ENCODE results near the gene OLIG3.

DNA sequence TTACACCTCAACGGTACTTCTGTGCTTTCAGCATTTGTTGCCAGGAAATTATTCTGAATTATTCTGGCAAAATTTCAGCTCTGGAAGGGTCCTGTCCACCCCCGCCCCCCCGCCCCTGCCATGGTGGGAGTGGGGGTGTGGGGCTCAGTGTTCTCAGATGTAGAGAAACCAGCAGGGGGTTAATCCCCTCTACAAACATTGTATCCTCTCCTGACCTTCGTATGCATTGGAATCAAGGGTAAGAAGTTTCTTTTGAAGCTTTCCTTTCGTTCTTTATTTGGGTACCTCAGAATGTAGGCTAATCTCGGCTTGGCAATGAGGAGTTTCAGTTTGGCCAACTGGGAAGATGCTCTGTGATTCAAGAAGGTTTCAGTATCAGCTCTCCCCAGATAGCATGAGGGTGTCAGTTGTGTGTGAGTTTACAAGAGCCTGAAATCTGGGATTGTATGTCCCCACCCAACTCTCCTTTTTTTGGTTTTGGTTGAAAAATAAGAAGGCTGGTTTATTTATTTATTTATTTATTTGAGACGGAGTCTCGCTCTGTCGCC is 25.5 kb upstream of the OLIG3 start:
- TF ChIP-seq CTCF (IDR thresholded peaks at IDR 0.05; ENCODE audit: borderline replicate concordance, extremely low read depth, low read length, poor library complexity, severe bottlenecking) (no peak), EZH2 (IDR thresholded peaks at IDR 0.05; ENCODE audit: borderline replicate concordance, low read depth, low read length, severe bottlenecking) (no peak)

Measured in DND-41 (cell line).